GM21390 (cell line): ENCODE data around the gene PLAA.
A peak's percentile ranks its signal among the peaks of the same experiment; 100 is the strongest.

Source experiments
- ATAC-seq: cut with Tn5 transposase; IDR thresholded peaks from one replicate; pipeline ENCODE4 v1.9.1; 2021; ENCODE audit not compliant: unreplicated experiment

PLAA gene

GRCh38 chr9:26946753-26947727, at the start of gene PLAA:
Gene PLAA (minus strand): TSS chr9:26947242. CDS start chr9:26947045, 197 bp downstream.
- ATAC-seq, result peak; percentile 99

- ATAC-seq, result no peak
These were observed 48.8 kb upstream of the PLAA start for GRCh38 chr9:26995810-26996209.

- peak; percentile 75 for ATAC-seq
These were observed 36.3 kb upstream of the PLAA start for GRCh38 chr9:26983340-26983739.

- ATAC-seq, result no peak
These were observed 29.0 kb upstream of the PLAA start for GRCh38 chr9:26975728-26976707.

GRCh38 chr9:26974927-26975326, 27.9 kb upstream of the PLAA start:
- no peak for ATAC-seq

- no peak for ATAC-seq
These were observed 26.9 kb upstream of the PLAA start for GRCh38 chr9:26973989-26974388.

GRCh38 chr9:26971721-26972120, 24.7 kb upstream of the PLAA start:
- no peak for ATAC-seq

GRCh38 chr9:26956860-26957233, 9.8 kb upstream of the PLAA start:
- no peak for ATAC-seq

GRCh38 chr9:26955921-26956859, 9.1 kb upstream of the PLAA start, which contains the start of gene IFT74:
Gene IFT74 (plus strand): TSS chr9:26956412. CDS start chr9:26961968, 5,556 bp downstream.
- ATAC-seq, result peak; percentile 99

- peak; percentile 24 for ATAC-seq
These were observed 8.3 kb upstream of the PLAA start for GRCh38 chr9:26955222-26955903.

- ATAC-seq, result no peak
These were observed 7.0 kb upstream of the PLAA start for GRCh38 chr9:26954050-26954508.

- ATAC-seq, result no peak
These were observed 4.8 kb upstream of the PLAA start for GRCh38 chr9:26951794-26952193.

GRCh38 chr9:26950521-26950920, 3.5 kb upstream of the PLAA start:
- ATAC-seq, result no peak

- no peak for ATAC-seq
These were observed 2.6 kb upstream of the PLAA start for GRCh38 chr9:26949637-26950069.

- ATAC-seq, result no peak
These were observed 694 bp upstream of the PLAA start for GRCh38 chr9:26947736-26948135.

GRCh38 chr9:26945591-26945990, 1.5 kb downstream of the PLAA start:
- ATAC-seq, result no peak

- no peak for ATAC-seq
These were observed 6.3 kb downstream of the PLAA start for GRCh38 chr9:26940779-26941178.

GRCh38 chr9:26939955-26940711, 6.9 kb downstream of the PLAA start:
- ATAC-seq, result no peak
